PC-9 (cell line): ENCODE measurements around the gene AGXT.

ENCODE experiments used
- CTCF ChIP-seq: fragments of 200-600 bp; sonication (generic); conservative IDR thresholded peaks from 2 replicates; pipeline ENCODE4 v1.6.1; 2017; ENCODE audit warnings: mixed run types, antibody characterized with exemption, mild to moderate bottlenecking, moderate library complexity
- EZH2 ChIP-seq: fragments of 200-600 bp; sonication (generic); IDR thresholded peaks from 2 replicates; pipeline ENCODE4 v1.8.0; 2017; ENCODE audit warnings: antibody characterized with exemption, low read depth

- TF ChIP-seq CTCF (no peak), EZH2 (no peak)
Measured at GRCh38 chr2:240861547-240861946, 7.1 kb upstream of the AGXT start.
